ENCODE measurements around the gene TMCO6.

Gene TMCO6

GRCh38 chr5:140674629-140675028 lies 35.4 kb downstream of the TMCO6 start:
- peaks cover 97% of the 10 kb centered on the region for H3K36me3 Mint-ChIP-seq
- peak overlapping the region; percentile 60 for H3K27ac Mint-ChIP-seq
- DNase-seq (ENCODE audit: low spot score in 2 of 2), result no peak
- no peak overlapping the region for H3K4me3 Mint-ChIP-seq
- H3K9me3 Mint-ChIP-seq, result no peaks in the 10 kb centered on the region
- no peaks in the 10 kb centered on the region for H3K4me1 Mint-ChIP-seq
- no peak for ATAC-seq

DNA sequence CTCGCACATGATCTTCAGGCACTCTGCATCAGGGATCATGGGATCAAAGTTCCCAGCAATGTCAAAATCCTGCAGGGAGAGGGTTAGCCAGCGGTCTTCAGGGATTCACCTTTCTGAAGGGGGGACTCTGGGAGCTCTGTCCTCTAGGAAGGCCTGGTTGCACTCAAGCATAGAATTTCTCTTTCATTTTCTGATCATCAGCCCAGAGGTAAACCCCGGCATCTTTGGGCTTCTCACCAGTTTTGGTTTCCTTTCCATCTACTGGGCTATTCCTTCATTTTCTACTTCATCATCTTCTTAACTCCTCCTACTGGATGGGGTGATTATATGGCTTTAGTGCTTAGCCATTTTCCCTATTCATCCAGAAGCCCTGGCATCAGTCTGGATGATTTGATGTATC lies 38.7 kb downstream of the TMCO6 start:
- peak overlapping the region; percentile 23 for H3K27ac Mint-ChIP-seq
- peaks cover 96% of the 10 kb centered on the region for H3K36me3 Mint-ChIP-seq
- no peak overlapping the region for H3K4me3 Mint-ChIP-seq

DNA sequence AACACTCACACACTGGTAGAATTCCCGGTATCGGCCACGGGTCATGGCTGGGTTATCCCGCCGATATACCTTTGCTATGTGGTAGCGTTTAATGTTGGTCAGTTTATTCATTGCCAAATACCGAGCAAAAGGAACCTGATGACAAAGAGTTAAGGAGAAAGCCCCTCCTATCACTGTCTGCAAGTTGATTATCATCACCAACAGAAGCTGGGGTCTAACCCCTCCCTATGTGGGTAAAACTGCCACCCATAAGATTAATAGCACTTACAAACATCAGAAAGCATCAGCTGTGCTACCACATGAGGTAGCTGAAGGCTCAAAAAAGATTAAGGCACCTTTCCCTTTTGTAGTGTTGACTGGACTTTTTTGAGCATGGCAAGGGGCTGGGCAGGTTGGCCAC lies 39.7 kb downstream of the TMCO6 start:
- H3K4me1 Mint-ChIP-seq, result no peaks in the 10 kb centered on the region

More for the DNA sequence above, 38.7 kb downstream of the TMCO6 start:
- ATAC-seq, result no peak
- Mint-ChIP-seq H3K4me1 (no peaks in the 10 kb centered on the region), H3K9me3 (no peaks in the 10 kb centered on the region)
- DNase-seq (ENCODE audit: low spot score in 2 of 2), result no peak

GRCh38 chr5:140690376-140690932 lies 51.2 kb downstream of the TMCO6 start:
- Mint-ChIP-seq H3K4me1 (peaks cover 29% of the 10 kb centered on the region), H3K36me3 (peaks cover 85% of the 10 kb centered on the region), H3K27ac (peak overlapping the region; percentile 96), H3K9me3 (no peaks in the 10 kb centered on the region), H3K4me3 (peak overlapping the region; percentile 97)
- ATAC-seq (peak; percentile 4), DNase-seq (ENCODE audit: low spot score in 2 of 2) (no peak)

More for the DNA sequence above, 39.7 kb downstream of the TMCO6 start:
- peak overlapping the region; percentile 64 for H3K27ac Mint-ChIP-seq
- ATAC-seq (no peak), DNase-seq (ENCODE audit: low spot score in 2 of 2) (no peak)
- peaks cover 93% of the 10 kb centered on the region for H3K36me3 Mint-ChIP-seq
- no peaks in the 10 kb centered on the region for H3K9me3 Mint-ChIP-seq
- H3K4me3 Mint-ChIP-seq, result no peak overlapping the region

- Mint-ChIP-seq H3K9me3 (no peaks in the 10 kb centered on the region), H3K4me3 (peak within 1 kb of the TSS; percentile 97), H3K36me3 (peaks cover 85% of the 10 kb centered on the region), H3K27ac (peak within 1 kb of the TSS; percentile 96), H3K4me1 (peaks cover 29% of the 10 kb centered on the region)
- DNase-seq (ENCODE audit: low spot score in 2 of 2) (peak; percentile 63 to 91), ATAC-seq (peak; percentile 97)
Observed at GRCh38 chr5:140690941-140691924, 52.0 kb downstream of the TMCO6 start, which contains the start of the genes HARS1 and HARS2. Gene HARS1 (minus strand): TSS chr5:140691370. CDS start chr5:140691304, 66 bp downstream. Gene HARS2 (plus strand): TSS chr5:140691455. CDS start chr5:140691649, 194 bp downstream.

DNA sequence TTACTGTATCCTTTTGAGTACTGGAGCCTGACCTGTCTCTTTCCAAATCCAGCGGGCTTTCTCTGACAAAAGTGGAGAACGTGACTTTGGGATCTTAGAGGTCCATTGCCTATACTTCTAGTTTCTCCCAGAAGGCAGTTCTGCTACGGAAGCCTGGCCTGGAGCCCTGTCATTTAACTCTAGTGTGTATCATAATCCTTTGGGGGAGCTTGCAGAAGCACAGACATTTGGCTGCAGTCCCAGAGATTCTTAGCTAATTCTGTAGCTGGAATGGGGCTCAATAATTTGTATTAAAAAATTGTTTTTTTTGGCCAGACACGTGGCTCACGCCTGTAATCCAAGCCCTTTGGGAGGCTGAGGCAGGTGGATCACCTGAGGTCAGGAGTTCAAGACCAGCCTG lies 55.0 kb downstream of the TMCO6 start:
- peaks cover 85% of the 10 kb centered on the region for H3K36me3 Mint-ChIP-seq
- DNase-seq (ENCODE audit: low spot score in 2 of 2) (no peak), ATAC-seq (no peak)
- H3K4me1 Mint-ChIP-seq, result peaks cover 29% of the 10 kb centered on the region
- no peak overlapping the region for H3K4me3 Mint-ChIP-seq
- H3K27ac Mint-ChIP-seq, result no peak overlapping the region
- no peaks in the 10 kb centered on the region for H3K9me3 Mint-ChIP-seq
